Caco-2 (cell line): Measurements from ENCODE around the gene TMEM98. TPM values are rescaled to one million over a fixed set of nuclear protein-coding genes. Genes with fewer than 3 reads are reported as not detected.
"Not testable (repeated sequence)": the region's sequence is repeated elsewhere in the genome, so short reads cannot be mapped to it uniquely, and the experiment has no call there.

ENCODE experiments used
- BruUV-seq: library from RNA; stranded (reverse); fragments of 400-500 nt; replicated peaks from 2 replicates; lab custom pipeline; 2021; lab: Mats Ljungman, UMichigan
- CTCF ChIA-PET: fragments of 300-600 bp; sonication (Branson Sonifier 250); formaldehyde crosslinking; loops from one replicate; lab custom pipeline; 2022; ENCODE audit warnings: antibody characterized with exemption; lab: Charles Lee
- POLR2A ChIA-PET: fragments of 300-600 bp; sonication (Branson Sonifier 250); formaldehyde crosslinking; loops from one replicate; lab custom pipeline; 2022; ENCODE audit warnings: antibody characterized with exemption; lab: Charles Lee
- DNase-seq, 2 experiments: peaks; one replicate each; pipeline versions ENCODE4 v3.0.0 to v3.0.0-alpha.2; 2020 to 2022
- H3K27me3 ChIP-seq: replicated peaks from 2 replicates; pipeline ENCODE4 v1.6.0; 2011; ENCODE audit warnings: low read length; ENCODE audit not compliant: control insufficient read depth, insufficient read depth
- H3K36me3 ChIP-seq: 2 replicates; pipeline ENCODE4 v1.5.1; 2011; ENCODE audit warnings: low read length; ENCODE audit not compliant: control insufficient read depth, insufficient read depth
- H3K4me1 ChIP-seq: fragments of 250-450 bp; sonication (Bioruptor Pico); 2 replicates; pipeline ENCODE4 v1.5.1; 2020; ENCODE audit warnings: mild to moderate bottlenecking
- H3K4me3 ChIP-seq: 2 replicates; pipeline ENCODE4 v1.5.1; 2011; ENCODE audit warnings: low read depth, mild to moderate bottlenecking, control low read depth, low read length
- H3K9me3 ChIP-seq: fragments of 250-450 bp; sonication (Bioruptor Pico); 2 replicates; pipeline ENCODE4 v1.5.1; 2020; ENCODE audit warnings: mild to moderate bottlenecking, moderate library complexity
- H3K27ac Mint-ChIP-seq: one replicate; pipeline ENCODE4 v1.8.0; 2022; ENCODE audit warnings: mixed read lengths; ENCODE audit not compliant: unreplicated experiment
- H3K27me3 Mint-ChIP-seq: one replicate; pipeline ENCODE4 v1.8.0; 2022; ENCODE audit warnings: mixed read lengths; ENCODE audit not compliant: insufficient read depth, unreplicated experiment
- H3K36me3 Mint-ChIP-seq: one replicate; pipeline ENCODE4 v1.8.0; 2022; ENCODE audit warnings: mild to moderate bottlenecking, mixed read lengths; ENCODE audit not compliant: insufficient read depth, unreplicated experiment
- H3K4me1 Mint-ChIP-seq: one replicate; pipeline ENCODE4 v1.8.0; 2022; ENCODE audit warnings: low read depth, mixed read lengths; ENCODE audit not compliant: unreplicated experiment
- H3K4me3 Mint-ChIP-seq: one replicate; pipeline ENCODE4 v1.8.0; 2022; ENCODE audit warnings: mild to moderate bottlenecking, moderate library complexity, mixed read lengths; ENCODE audit not compliant: unreplicated experiment
- H3K9me3 Mint-ChIP-seq: one replicate; pipeline ENCODE4 v1.8.0; 2022; ENCODE audit warnings: mixed read lengths; ENCODE audit not compliant: unreplicated experiment
- CTCF ChIP-seq, 2 experiments: fragments of 200-600 bp in 1 of 2; IDR thresholded peaks; 1 replicate in 1 of 2; 2 replicates in 1 of 2; pipeline versions ENCODE4 v1.5.1 to v1.8.0; 2011 to 2022; ENCODE audit warnings: antibody characterized with exemption in 1 of 2, control low read depth in 1 of 2, inconsistent platforms in 1 of 2, low read depth in 1 of 2, low read length in 1 of 2, mild to moderate bottlenecking in 1 of 2, moderate library complexity in 1 of 2; ENCODE audit not compliant: insufficient read depth in 1 of 2, severe bottlenecking in 1 of 2, unreplicated experiment in 1 of 2
- intact Hi-C: fragments of 100-400 bp; cut with micrococcal nuclease; formaldehyde crosslinking; loops from one replicate; pipeline ENCODE4 v1.10.0; 2022; ENCODE audit not compliant: unreplicated experiment
- total RNA-seq: library from RNA; stranded (reverse); gene quantifications from 2 replicates; pipeline ENCODE4 v1.2.3, GENCODE V29; 2022

The TMEM98 gene
- total RNA-seq, 1 experiment from 2014 or later: 229 TPM

- Histone ChIP-seq H3K4me3 (no peak overlapping the region), H3K9me3 (peaks cover 15% of the 10 kb centered on the region), H3K27me3 (no peaks in the 10 kb centered on the region), H3K36me3 (no peaks in the 10 kb centered on the region), H3K4me1 (peaks cover 3% of the 10 kb centered on the region)
- no TSS peak for BruUV-seq
- Mint-ChIP-seq H3K4me3 (no peak overlapping the region), H3K36me3 (no peaks in the 10 kb centered on the region), H3K9me3 (peaks cover 10% of the 10 kb centered on the region), H3K27me3 (no peaks in the 10 kb centered on the region), H3K4me1 (peaks cover 1% of the 10 kb centered on the region), H3K27ac (no peak overlapping the region)
- no peak for TF ChIP-seq CTCF (IDR thresholded peaks at IDR 0.05; ENCODE audit: insufficient read depth in 1 of 2, low read depth in 1 of 2, low read length in 1 of 2, severe bottlenecking in 1 of 2, unreplicated experiment in 1 of 2)
- DNase-seq: no peak
- intact Hi-C loops: no loop called here
- CTCF ChIA-PET: interaction anchor here (0.9 kb wide), 1 partner anchor 13 kb away, joined by 3 read pairs; no protein-coding TSS in a partner anchor
- POLR2A ChIA-PET: no interaction called here
These were observed 48.7 kb downstream of the TMEM98 start for GRCh38 chr17:32976605-32977004.

- no peak for TF ChIP-seq CTCF (IDR thresholded peaks at IDR 0.05; ENCODE audit: insufficient read depth in 1 of 2, low read depth in 1 of 2, low read length in 1 of 2, severe bottlenecking in 1 of 2, unreplicated experiment in 1 of 2)
- H3K4me3 Mint-ChIP-seq: no peak overlapping the region
- no peak for DNase-seq
- H3K9me3 Mint-ChIP-seq: peaks cover 23% of the 10 kb centered on the region
- Histone ChIP-seq H3K36me3 (no peaks in the 10 kb centered on the region), H3K27me3 (no peaks in the 10 kb centered on the region), H3K4me1 (no peaks in the 10 kb centered on the region), H3K4me3 (no peak overlapping the region), H3K9me3 (peaks cover 30% of the 10 kb centered on the region)
- H3K4me1 Mint-ChIP-seq: no peaks in the 10 kb centered on the region
- BruUV-seq: no TSS peak
- no peaks in the 10 kb centered on the region for H3K36me3 Mint-ChIP-seq
- no peaks in the 10 kb centered on the region for H3K27me3 Mint-ChIP-seq
- ChIA-PET POLR2A (no interaction called here), CTCF (no interaction called here)
- H3K27ac Mint-ChIP-seq: no peak overlapping the region
- intact Hi-C loops: no loop called here
These were observed 52.3 kb downstream of the TMEM98 start for GRCh38 chr17:32980230-32980629.

- POLR2A ChIA-PET: not testable (repeated sequence)
These were observed 53.7 kb downstream of the TMEM98 start for GRCh38 chr17:32981611-32982010.

More at GRCh38 chr17:32981611-32982010, 53.7 kb downstream of the TMEM98 start:
- H3K4me1 ChIP-seq, H3K36me3 ChIP-seq, BruUV-seq, H3K27me3 Mint-ChIP-seq, DNase-seq, H3K27me3 ChIP-seq, intact Hi-C loops, H3K4me3 ChIP-seq, H3K4me3 Mint-ChIP-seq, H3K36me3 Mint-ChIP-seq, H3K27ac Mint-ChIP-seq, CTCF ChIA-PET, H3K4me1 Mint-ChIP-seq: not testable (repeated sequence)
- H3K9me3 ChIP-seq: peaks cover 34% of the 10 kb centered on the region
- peaks cover 23% of the 10 kb centered on the region for H3K9me3 Mint-ChIP-seq
